ENCODE results near the gene SOWAHD. TPM values are rescaled to one million over a fixed set of nuclear protein-coding genes. Genes with fewer than 3 reads are reported as not detected.

The SOWAHD gene
- total RNA-seq (2014; rRNA removed; shearing (Covaris generic)) (3.8 and 5.1 TPM in 2 replicates), polyA plus RNA-seq (2016; fragmentation: Nextera tagmentation; extraction: Ambion mirVana) (2.4 and 3.8 TPM in 2 replicates)
- long read RNA-seq, transcript SOWAHD-201 (1 exons, 1,552 nt), result major isoform, 12 of 12 reads
- long read RNA-seq, partial matches to known transcripts, result 0 of 12 reads
- long read RNA-seq, other reads (novel, unspliced or antisense), result 0 of 12 reads

GRCh38 chrX:119757979-119758730, at the start of gene SOWAHD:
Gene SOWAHD (plus strand): TSS chrX:119758588. CDS start chrX:119758668, 80 bp downstream.
- Histone ChIP-seq H4K20me1 (replicated peaks; ENCODE audit: insufficient read depth) (no peaks in the 10 kb centered on the region), H3K4me3 (peak within 1 kb of the TSS; percentile 65), H3K4me2 (peak within 1 kb of the TSS; percentile 81), H3K27ac (ENCODE audit: low read depth) (peak within 1 kb of the TSS; percentile 94), H3K27me3 (ENCODE audit: insufficient read depth) (peaks cover 12% of the 10 kb centered on the region), H2AFZ (peak within 1 kb of the TSS; percentile 59; the same call in 1 of the 2 replicates), H3K9me2 (ENCODE audit: insufficient read depth) (no peaks in the 10 kb centered on the region), H3K4me1 (ENCODE audit: insufficient read depth) (peaks cover 22% of the 10 kb centered on the region), H3K36me3 (ENCODE audit: insufficient read depth) (no peaks in the 10 kb centered on the region), H3K79me2 (replicated peaks; ENCODE audit: insufficient read depth) (no peaks in the 10 kb centered on the region), H3F3A (replicated peaks; ENCODE audit: low read depth) (0 out of 2 replicates have a peak, but pooled peaks cover 3% of the 10 kb centered on the region)
- Mint-ChIP-seq H3K27me3 (ENCODE audit: insufficient read depth, low read depth, poor library complexity) (peaks cover 20% of the 10 kb centered on the region), H3K9me3 (no peaks in the 10 kb centered on the region), H3K4me1 (peaks cover 39% of the 10 kb centered on the region), H3K4me3 (peak within 1 kb of the TSS; percentile 87), H3K36me3 (ENCODE audit: low read depth) (no peaks in the 10 kb centered on the region; the same call in 1 of the 3 replicates), H3K27ac (peak within 1 kb of the TSS; percentile 96)
- ATAC-seq (peak; percentile 63), DNase-seq (ENCODE audit: low spot score) (peak; percentile 73)
- no peak for TF ChIP-seq NANOG (IDR thresholded peaks at IDR 0.05; ENCODE audit: borderline replicate concordance)
- no peak for TF ChIP-seq EZH2phosphoT487 (IDR thresholded peaks at IDR 0.05; ENCODE audit: unreplicated experiment)
- TF ChIP-seq JUNB (IDR thresholded peaks at IDR 0.05; ENCODE audit: unreplicated experiment), result no peak
- 0 out of 2 replicates have a peak, but pooled peaks have one; percentile 36 for TF ChIP-seq CREB1 (CRISPR knock-in tag; IDR thresholded peaks at IDR 0.05; ENCODE audit: low read depth)
- TF ChIP-seq POLR2AphosphoS5 (IDR thresholded peaks at IDR 0.05; ENCODE audit: low read depth), result 0 out of 2 replicates have a peak, but pooled peaks have one; percentile 27

- H3F3A ChIP-seq (replicated peaks; ENCODE audit: low read depth), result no peaks in the 10 kb centered on the region
- H3K9me2 ChIP-seq (ENCODE audit: insufficient read depth), result no peaks in the 10 kb centered on the region
- no peaks in the 10 kb centered on the region for H3K4me1 ChIP-seq (ENCODE audit: insufficient read depth)
- DNase-seq (ENCODE audit: low spot score) (no peak), ATAC-seq (no peak)
- H3K27ac ChIP-seq (ENCODE audit: low read depth), result no peak overlapping the region
- H3K27me3 ChIP-seq (ENCODE audit: insufficient read depth), result no peaks in the 10 kb centered on the region
- Mint-ChIP-seq H3K9me3 (no peaks in the 10 kb centered on the region; the same call in 2 of the 3 replicates), H3K36me3 (ENCODE audit: low read depth) (no peaks in the 10 kb centered on the region), H3K4me1 (no peaks in the 10 kb centered on the region), H3K27me3 (ENCODE audit: insufficient read depth, low read depth, poor library complexity) (peaks cover 2% of the 10 kb centered on the region), H3K4me3 (no peak overlapping the region), H3K27ac (no peak overlapping the region)
- H3K79me2 ChIP-seq (replicated peaks; ENCODE audit: insufficient read depth), result no peaks in the 10 kb centered on the region
- H4K20me1 ChIP-seq (replicated peaks; ENCODE audit: insufficient read depth), result no peaks in the 10 kb centered on the region
- H3K36me3 ChIP-seq (ENCODE audit: insufficient read depth), result no peaks in the 10 kb centered on the region
- H2AFZ ChIP-seq, result no peak overlapping the region
- H3K4me2 ChIP-seq, result no peak overlapping the region
- no peak overlapping the region for H3K4me3 ChIP-seq
- TF ChIP-seq ZNF462 (CRISPR knock-in tag; IDR thresholded peaks at IDR 0.05) (no peak), ZNF331 (CRISPR knock-in tag; IDR thresholded peaks at IDR 0.05; ENCODE audit: low read depth) (no peak), CTCF (conservative IDR thresholded peaks at IDR 0.05; ENCODE audit: low read depth in 2 of 2) (no peak), CREB1 (CRISPR knock-in tag; IDR thresholded peaks at IDR 0.05; ENCODE audit: low read depth) (no peak), ZNF114 (CRISPR knock-in tag; IDR thresholded peaks at IDR 0.05) (no peak)
Observed at GRCh38 chrX:119708936-119709335, 49.5 kb upstream of the SOWAHD start.
